Raji (cell line): Measurements from ENCODE around the gene MYO16.

Source experiments
- POLR2A ChIP-seq: IDR thresholded peaks from 2 replicates; pipeline ENCODE4 v1.6.1; 2011; ENCODE audit warnings: low read depth, low read length, control low read depth; ENCODE audit not compliant: insufficient read depth

MYO16 gene

GRCh38 chr13:109043636-109044035, 414.2 kb downstream of the MYO16 start:
- TF ChIP-seq POLR2A = no peak

- TF ChIP-seq POLR2A = no peak
Observed at GRCh38 chr13:109055850-109056249, 426.4 kb downstream of the MYO16 start.

GRCh38 chr13:109058087-109058486, 428.7 kb downstream of the MYO16 start:
- TF ChIP-seq POLR2A = no peak

GRCh38 chr13:109072505-109072904, 443.1 kb downstream of the MYO16 start:
- TF ChIP-seq POLR2A = no peak

GRCh38 chr13:109074436-109074835, 445.0 kb downstream of the MYO16 start:
- TF ChIP-seq POLR2A = no peak

GRCh38 chr13:109074853-109075252, 445.4 kb downstream of the MYO16 start:
- no peak for TF ChIP-seq POLR2A

GRCh38 chr13:109087916-109088623, 458.7 kb downstream of the MYO16 start:
- no peak for TF ChIP-seq POLR2A

GRCh38 chr13:109088624-109088917, 459.2 kb downstream of the MYO16 start:
- TF ChIP-seq POLR2A = no peak

GRCh38 chr13:109090796-109091195, 461.4 kb downstream of the MYO16 start:
- TF ChIP-seq POLR2A = no peak

- no peak for TF ChIP-seq POLR2A
Observed at GRCh38 chr13:109091249-109091648, 461.8 kb downstream of the MYO16 start.

- TF ChIP-seq POLR2A = no peak
Observed at GRCh38 chr13:109093998-109094397, 464.6 kb downstream of the MYO16 start.

- no peak for TF ChIP-seq POLR2A
Observed at GRCh38 chr13:109095126-109095525, 465.7 kb downstream of the MYO16 start.

- TF ChIP-seq POLR2A = no peak
Observed at GRCh38 chr13:109096101-109096500, 466.7 kb downstream of the MYO16 start.

- TF ChIP-seq POLR2A = no peak
Observed at GRCh38 chr13:109100705-109101304, 471.4 kb downstream of the MYO16 start.

GRCh38 chr13:109101550-109102144, 472.2 kb downstream of the MYO16 start:
- no peak for TF ChIP-seq POLR2A

- TF ChIP-seq POLR2A = no peak
Observed at GRCh38 chr13:109105899-109106298, 476.5 kb downstream of the MYO16 start.
